ENCODE measurements around the gene TMEM140.

Gene TMEM140

GRCh38 chr7:135183478-135183877 is 35.6 kb downstream of the TMEM140 start:
- no peak for DNase-seq (ENCODE audit: low spot score)
- no peak for TF ChIP-seq CTCF (IDR thresholded peaks at IDR 0.05; ENCODE audit: extremely low read depth, missing control alignments)

GRCh38 chr7:135184254-135184841 is 36.5 kb downstream of the TMEM140 start:
- TF ChIP-seq CTCF (IDR thresholded peaks at IDR 0.05; ENCODE audit: extremely low read depth, missing control alignments), result no peak

GRCh38 chr7:135185471-135186260 is 37.8 kb downstream of the TMEM140 start:
- no peak for TF ChIP-seq CTCF (IDR thresholded peaks at IDR 0.05; ENCODE audit: extremely low read depth, missing control alignments)
- DNase-seq (ENCODE audit: low spot score), result no peak

More at GRCh38 chr7:135184254-135184841, 36.5 kb downstream of the TMEM140 start:
- DNase-seq (ENCODE audit: low spot score), result no peak

GRCh38 chr7:135186261-135186540 is 38.3 kb downstream of the TMEM140 start:
- DNase-seq (ENCODE audit: low spot score), result peak; percentile 39
- no peak for TF ChIP-seq CTCF (IDR thresholded peaks at IDR 0.05; ENCODE audit: extremely low read depth, missing control alignments)

- peak; percentile 84 for DNase-seq (ENCODE audit: low spot score)
- TF ChIP-seq CTCF (IDR thresholded peaks at IDR 0.05; ENCODE audit: extremely low read depth, missing control alignments), result no peak
Observed at GRCh38 chr7:135186841-135187253, 39.0 kb downstream of the TMEM140 start.

GRCh38 chr7:135188298-135188984 is 40.6 kb downstream of the TMEM140 start:
- TF ChIP-seq CTCF (IDR thresholded peaks at IDR 0.05; ENCODE audit: extremely low read depth, missing control alignments), result no peak
- DNase-seq (ENCODE audit: low spot score), result peak; percentile 62

GRCh38 chr7:135189221-135189662 is 41.4 kb downstream of the TMEM140 start:
- no peak for TF ChIP-seq CTCF (IDR thresholded peaks at IDR 0.05; ENCODE audit: extremely low read depth, missing control alignments)

More at GRCh38 chr7:135189221-135189662, 41.4 kb downstream of the TMEM140 start:
- DNase-seq (ENCODE audit: low spot score), result no peak
